ENCODE measurements around the gene PRSS1. TPM values are rescaled to one million over a fixed set of nuclear protein-coding genes. Genes with fewer than 3 reads are reported as not detected.

The PRSS1 gene
- total RNA-seq, 1 donor: not detected

DNA sequence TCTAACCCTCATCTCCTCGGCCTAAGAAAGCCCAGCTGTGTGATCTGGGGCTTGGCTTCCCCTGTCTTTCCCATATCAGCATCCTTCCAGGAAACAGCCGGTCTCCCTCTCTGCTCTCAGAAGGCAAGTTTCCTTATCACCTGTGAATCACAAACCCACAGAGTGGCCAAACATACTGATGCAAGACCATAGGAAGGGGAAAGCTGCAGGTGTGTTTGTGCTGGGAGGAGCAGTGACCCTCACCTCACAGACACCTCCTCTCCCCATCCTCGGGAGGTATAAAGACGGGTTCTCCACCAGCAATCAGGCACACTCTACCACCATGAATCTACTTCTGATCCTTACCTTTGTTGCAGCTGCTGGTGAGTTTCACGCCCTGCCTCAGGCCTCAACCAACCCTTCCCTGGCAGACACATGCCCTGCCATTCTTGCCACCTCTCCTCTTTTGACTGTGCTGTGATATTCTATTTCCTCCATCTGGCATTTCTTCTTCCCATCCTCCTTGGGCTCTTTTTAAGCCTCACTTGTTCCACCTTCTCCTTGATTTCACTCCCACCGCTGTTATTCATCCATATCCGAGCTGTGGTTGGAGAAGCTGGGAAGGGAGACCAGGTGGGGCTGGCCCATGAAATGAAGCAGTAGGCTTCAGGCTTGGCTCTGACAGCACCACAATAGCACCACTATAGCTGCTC is 21.5 kb downstream of the PRSS1 start, which contains the start of gene PRSS2:
Gene PRSS2, plus strand, starts transcription at position 310 of the 692 bp plus-strand sequence. Its CDS starts 13 bp downstream, at position 323.
- no peak for DNase-seq (ENCODE audit: low read depth)
- no peak within 1 kb of the TSS for H3K4me3 ChIP-seq (ENCODE audit: low read depth, low read length)
- TF ChIP-seq, protein P1, sequence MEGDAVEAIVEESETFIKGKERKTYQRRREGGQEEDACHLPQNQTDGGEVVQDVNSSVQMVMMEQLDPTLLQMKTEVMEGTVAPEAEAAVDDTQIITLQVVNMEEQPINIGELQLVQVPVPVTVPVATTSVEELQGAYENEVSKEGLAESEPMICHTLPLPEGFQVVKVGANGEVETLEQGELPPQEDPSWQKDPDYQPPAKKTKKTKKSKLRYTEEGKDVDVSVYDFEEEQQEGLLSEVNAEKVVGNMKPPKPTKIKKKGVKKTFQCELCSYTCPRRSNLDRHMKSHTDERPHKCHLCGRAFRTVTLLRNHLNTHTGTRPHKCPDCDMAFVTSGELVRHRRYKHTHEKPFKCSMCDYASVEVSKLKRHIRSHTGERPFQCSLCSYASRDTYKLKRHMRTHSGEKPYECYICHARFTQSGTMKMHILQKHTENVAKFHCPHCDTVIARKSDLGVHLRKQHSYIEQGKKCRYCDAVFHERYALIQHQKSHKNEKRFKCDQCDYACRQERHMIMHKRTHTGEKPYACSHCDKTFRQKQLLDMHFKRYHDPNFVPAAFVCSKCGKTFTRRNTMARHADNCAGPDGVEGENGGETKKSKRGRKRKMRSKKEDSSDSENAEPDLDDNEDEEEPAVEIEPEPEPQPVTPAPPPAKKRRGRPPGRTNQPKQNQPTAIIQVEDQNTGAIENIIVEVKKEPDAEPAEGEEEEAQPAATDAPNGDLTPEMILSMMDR (IDR thresholded peaks at IDR 0.05; ENCODE audit: insufficient read depth, low read depth, low read length): no peak

DNA sequence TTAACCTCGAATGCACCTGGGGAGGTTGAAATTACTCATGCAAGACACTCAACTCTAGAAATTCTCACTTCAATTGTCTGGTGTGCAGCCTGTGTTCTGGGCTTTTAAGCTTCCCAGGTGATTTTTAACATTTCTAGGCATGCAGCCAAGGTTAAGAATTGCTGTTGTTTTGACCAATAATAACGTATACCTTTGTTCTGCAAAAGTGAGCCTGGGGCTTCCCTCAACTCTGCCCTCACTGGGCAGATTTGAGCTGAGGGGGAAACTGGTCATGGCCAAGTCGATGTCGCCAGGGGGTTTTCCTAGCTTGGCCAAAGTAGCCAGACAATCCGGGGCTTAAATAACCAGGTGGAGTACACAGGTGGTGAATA is 22.1 kb downstream of the PRSS1 start:
- TF ChIP-seq, protein P1 (IDR thresholded peaks at IDR 0.05; ENCODE audit: insufficient read depth, low read depth, low read length): no peak
- H3K4me3 ChIP-seq (ENCODE audit: low read depth, low read length): no peak overlapping the region
- DNase-seq (ENCODE audit: low read depth): no peak

DNA sequence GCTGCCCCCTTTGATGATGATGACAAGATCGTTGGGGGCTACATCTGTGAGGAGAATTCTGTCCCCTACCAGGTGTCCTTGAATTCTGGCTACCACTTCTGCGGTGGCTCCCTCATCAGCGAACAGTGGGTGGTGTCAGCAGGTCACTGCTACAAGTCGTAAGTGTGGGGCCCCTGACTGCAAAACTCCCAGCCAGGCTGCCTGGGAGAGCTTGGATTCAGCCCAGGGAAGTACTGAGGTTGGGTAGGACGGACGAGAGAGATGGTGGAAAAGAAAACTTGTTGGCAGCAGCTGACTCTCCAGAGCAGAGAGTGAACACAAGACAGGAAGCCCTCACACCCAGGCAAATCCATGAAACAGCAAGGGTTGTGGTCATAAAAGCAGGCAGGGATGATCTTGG is 22.8 kb downstream of the PRSS1 start:
- no peak overlapping the region for H3K4me3 ChIP-seq (ENCODE audit: low read depth, low read length)
- TF ChIP-seq, protein P1 (IDR thresholded peaks at IDR 0.05; ENCODE audit: insufficient read depth, low read depth, low read length): no peak
- no peak for DNase-seq (ENCODE audit: low read depth)

DNA sequence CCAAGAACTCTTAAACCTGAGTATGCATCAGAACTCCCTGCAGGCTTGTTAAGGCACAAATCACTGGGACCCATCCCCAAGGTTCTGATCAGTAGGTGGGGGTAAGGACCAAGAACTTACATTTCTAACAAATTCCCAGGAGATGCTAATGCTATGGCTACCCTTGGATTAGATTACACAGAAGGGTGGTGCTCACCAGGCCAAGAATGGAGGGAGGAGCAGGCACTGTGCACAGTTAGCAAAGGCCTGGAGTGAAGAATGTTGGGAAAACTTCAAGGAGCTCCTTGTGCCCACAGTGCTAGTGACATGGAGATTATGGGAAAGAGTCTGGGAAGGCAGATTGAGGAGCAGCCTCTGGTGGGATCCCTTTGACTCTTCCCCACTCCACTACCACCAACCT is 23.4 kb downstream of the PRSS1 start:
- TF ChIP-seq, protein P1 (IDR thresholded peaks at IDR 0.05; ENCODE audit: insufficient read depth, low read depth, low read length): no peak
- no peak overlapping the region for H3K4me3 ChIP-seq (ENCODE audit: low read depth, low read length)
- no peak for DNase-seq (ENCODE audit: low read depth)

DNA sequence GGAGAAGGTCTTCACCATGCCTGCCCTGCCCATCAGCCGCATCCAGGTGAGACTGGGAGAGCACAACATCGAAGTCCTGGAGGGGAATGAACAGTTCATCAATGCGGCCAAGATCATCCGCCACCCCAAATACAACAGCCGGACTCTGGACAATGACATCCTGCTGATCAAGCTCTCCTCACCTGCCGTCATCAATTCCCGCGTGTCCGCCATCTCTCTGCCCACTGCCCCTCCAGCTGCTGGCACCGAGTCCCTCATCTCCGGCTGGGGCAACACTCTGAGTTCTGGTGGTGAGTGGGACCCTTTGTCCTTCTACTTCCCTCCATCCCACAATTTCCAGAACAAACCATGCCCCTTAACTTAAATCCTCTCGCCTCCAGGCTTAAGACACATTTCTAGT is 24.0 kb downstream of the PRSS1 start:
- TF ChIP-seq, protein P1 (IDR thresholded peaks at IDR 0.05; ENCODE audit: insufficient read depth, low read depth, low read length): no peak
- no peak overlapping the region for H3K4me3 ChIP-seq (ENCODE audit: low read depth, low read length)
- no peak for DNase-seq (ENCODE audit: low read depth)

DNA sequence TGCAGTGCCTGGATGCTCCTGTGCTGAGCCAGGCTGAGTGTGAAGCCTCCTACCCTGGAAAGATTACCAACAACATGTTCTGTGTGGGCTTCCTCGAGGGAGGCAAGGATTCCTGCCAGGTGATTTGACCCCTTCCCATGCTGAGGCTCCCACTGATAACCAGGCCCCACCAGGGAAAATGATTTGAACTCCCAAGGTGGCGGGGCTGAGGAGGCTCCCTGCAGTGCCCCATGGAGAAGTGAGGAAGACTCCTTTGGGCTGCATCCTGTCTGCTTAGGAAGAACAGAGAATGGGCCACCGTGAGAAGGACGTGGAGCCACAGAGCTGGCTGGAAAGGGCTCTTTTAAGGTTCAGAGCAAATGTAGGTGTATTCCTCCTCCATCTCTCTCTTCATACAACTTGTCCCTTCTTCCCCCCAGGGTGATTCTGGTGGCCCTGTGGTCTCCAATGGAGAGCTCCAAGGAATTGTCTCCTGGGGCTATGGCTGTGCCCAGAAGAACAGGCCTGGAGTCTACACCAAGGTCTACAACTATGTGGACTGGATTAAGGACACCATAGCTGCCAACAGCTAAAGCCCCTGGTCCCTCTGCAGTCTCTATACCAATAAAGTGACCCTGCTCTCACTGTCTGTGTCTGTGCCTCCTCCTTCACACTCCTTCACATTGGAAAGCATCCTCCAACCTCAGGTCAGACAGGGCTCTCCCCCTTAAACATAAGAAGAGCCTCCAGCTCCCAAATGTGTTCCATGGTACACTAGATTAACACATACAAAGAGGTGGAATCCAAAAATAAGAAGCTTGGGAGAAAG is 24.9 kb downstream of the PRSS1 start:
- no peak overlapping the region for H3K4me3 ChIP-seq (ENCODE audit: low read depth, low read length)
- no peak for DNase-seq (ENCODE audit: low read depth)
- TF ChIP-seq, protein P1 (IDR thresholded peaks at IDR 0.05; ENCODE audit: insufficient read depth, low read depth, low read length): no peak
